GM21825 (cell line): Measurements from ENCODE around the gene MYOZ3.
A peak's percentile ranks its signal among the peaks of the same experiment; 100 is the strongest.

Source experiments
- ATAC-seq: cut with Tn5 transposase; IDR thresholded peaks from one replicate; pipeline ENCODE4 v1.9.1; 2021; ENCODE audit warnings: mild to moderate bottlenecking, moderate library complexity; ENCODE audit not compliant: unreplicated experiment

The MYOZ3 gene, protein sequence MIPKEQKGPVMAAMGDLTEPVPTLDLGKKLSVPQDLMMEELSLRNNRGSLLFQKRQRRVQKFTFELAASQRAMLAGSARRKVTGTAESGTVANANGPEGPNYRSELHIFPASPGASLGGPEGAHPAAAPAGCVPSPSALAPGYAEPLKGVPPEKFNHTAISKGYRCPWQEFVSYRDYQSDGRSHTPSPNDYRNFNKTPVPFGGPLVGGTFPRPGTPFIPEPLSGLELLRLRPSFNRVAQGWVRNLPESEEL

DNA sequence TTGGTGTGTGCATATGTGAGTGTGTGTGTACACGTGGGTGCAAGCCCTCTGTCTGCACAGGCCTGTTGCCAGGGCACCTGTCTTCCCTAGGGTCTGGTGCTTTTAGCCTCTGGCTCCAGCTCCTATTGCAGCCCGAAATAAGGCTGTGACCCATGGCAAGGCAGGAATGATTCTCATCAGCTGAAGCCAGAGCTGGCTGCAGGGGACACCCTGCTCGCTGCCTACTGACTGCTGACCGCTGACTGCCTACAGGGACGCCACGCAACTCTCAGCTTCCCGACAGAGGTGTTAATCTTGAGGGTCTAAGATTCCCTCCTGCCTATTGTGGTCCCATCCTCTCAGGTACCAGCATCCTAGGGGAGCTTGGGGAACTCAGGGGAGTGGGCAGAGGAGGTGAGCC, at the start of gene MYOZ3:
Gene MYOZ3 (plus strand): TSS at position 166 of the 400 bp plus-strand sequence. CDS start 1,691 bp downstream, outside the sequence.
- no peak for ATAC-seq

GRCh38 chr5:150612405-150612804, 48.6 kb upstream of the MYOZ3 start:
- ATAC-seq = no peak

- no peak for ATAC-seq
Measured at GRCh38 chr5:150612905-150613670, 48.0 kb upstream of the MYOZ3 start.

- no peak for ATAC-seq
Measured at GRCh38 chr5:150613991-150614660, 46.9 kb upstream of the MYOZ3 start.

GRCh38 chr5:150614661-150615060, 46.4 kb upstream of the MYOZ3 start:
- ATAC-seq = no peak

DNA sequence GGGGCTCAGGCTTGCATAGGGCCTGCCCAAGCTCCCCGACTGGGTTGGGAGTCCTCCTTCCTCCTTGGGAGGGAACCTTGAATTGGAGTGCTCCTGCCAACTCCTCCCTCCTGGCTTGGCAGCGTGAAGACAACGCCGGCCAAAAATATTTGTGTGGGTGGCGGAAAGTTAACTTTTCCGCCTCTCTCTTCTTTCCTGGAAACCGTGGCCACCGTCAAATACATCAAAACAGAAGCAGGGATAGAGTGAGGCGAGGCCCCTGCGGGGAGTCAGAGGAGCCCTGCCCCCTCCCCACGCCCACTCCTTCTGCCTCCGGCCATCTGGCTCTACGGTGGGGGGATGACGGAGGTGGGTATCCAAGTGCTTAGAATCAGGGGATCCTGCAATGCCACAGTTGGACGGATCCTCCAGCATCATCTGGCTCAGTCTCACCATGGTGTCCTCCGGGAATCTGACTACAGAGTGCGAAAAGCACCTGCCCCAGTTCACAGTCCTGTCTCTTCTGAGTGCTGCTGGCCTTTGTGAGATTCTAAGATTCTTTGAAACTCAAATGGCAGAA, 45.8 kb upstream of the MYOZ3 start:
- no peak for ATAC-seq

DNA sequence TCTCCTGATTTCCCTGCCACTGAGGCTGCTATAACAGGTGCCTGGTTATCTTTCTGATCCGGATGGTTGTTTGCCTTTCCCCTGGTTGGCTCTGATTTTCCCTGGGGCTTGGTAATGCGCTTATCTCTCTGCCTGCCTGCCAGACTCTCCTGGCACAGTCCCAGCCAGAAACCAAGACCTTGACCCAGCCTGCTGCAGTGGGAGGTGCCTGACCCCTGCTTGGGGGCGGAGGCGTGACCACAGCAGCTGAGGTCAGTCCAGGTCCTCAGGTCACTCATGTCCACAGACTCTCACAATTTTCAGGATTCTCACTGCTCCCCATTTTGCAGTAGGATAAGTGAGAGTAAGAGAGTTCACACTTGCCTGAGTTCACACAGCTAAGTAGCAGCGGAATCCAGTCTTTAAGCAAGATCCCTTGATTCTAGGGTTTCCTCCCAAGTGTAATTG, 45.0 kb upstream of the MYOZ3 start:
- ATAC-seq = no peak

DNA sequence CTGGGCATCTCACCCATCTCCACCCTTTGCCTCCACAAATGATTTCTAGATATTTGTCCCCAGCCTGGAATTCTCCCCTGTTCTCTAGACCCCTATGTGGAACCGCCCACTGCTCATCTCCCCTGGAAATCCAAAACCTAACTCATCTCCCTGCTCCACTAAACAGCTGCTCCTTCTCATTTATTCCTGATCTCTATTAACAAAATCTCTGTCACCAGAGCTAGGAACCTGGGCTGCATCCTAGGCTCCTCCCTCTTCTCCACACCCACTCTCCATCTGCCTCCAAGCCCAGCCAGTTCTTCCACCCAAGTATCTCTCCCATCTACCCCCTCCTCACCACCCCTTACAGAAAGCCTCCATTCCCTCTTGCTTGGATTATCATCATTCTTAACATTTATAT, 44.5 kb upstream of the MYOZ3 start:
- ATAC-seq = no peak

DNA sequence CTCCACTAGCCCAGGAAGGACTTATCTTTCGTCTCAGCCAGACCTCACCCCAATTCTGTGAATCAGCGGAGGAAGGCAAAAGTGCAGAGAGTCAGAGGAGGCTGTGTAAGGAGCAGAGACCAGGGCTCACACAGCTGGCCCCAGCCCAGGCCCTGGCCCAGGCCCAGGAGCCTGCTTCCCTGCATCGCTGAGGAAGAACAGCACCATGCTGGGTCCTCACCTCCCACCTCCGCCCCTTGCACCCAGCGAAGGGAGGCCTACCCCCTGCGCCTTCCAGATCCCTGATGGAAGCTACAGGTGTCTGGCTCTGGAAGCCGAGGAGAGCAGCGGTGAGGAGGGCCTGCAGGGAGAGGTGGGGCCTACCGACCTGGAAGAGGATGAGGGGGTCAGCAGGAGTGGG, 42.9 kb upstream of the MYOZ3 start:
- no peak for ATAC-seq

GRCh38 chr5:150618588-150619281, 42.3 kb upstream of the MYOZ3 start:
- no peak for ATAC-seq

DNA sequence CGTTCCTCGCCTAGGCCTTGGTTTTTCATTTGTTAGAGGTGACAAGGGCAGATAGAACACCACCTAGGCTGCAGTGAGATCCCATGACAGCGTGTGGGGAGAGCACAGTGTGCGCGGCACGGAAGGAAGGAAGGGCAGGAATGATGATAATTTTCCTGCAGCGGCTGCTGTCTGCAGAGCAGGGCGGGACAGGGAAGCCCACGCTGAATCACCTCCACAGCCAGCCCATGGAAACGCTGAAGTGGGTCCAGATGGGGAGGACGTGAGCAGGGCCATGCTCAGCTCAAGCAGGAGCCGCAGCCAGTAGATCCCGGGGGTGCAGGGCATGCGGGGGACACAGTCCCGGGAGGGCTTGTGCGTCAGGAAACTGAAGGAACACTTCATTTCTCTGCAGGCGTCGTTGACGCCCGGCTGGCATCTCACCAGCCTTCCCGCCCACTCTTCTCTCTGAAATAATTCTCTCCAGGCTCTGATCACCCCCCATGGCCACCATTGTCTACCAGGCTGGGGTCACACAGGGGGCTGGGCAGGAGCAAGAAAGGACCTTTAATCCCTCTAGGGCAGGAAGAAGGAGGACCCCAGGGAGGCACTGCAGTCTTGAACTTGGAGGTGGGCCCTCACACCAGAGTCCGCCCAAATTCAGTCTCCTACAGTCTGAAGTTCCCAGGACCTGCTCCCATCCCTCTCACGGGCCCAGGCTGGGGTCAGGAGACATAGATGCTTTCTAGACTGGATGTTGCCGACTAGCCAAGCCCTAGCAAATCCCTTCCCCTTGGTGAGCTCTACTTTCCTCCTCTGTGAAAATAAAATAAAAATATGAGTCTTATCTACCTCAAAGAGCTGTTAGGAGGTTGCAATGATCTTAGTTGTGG, 41.5 kb upstream of the MYOZ3 start:
- no peak for ATAC-seq

GRCh38 chr5:150621301-150621700, 39.8 kb upstream of the MYOZ3 start:
- no peak for ATAC-seq

DNA sequence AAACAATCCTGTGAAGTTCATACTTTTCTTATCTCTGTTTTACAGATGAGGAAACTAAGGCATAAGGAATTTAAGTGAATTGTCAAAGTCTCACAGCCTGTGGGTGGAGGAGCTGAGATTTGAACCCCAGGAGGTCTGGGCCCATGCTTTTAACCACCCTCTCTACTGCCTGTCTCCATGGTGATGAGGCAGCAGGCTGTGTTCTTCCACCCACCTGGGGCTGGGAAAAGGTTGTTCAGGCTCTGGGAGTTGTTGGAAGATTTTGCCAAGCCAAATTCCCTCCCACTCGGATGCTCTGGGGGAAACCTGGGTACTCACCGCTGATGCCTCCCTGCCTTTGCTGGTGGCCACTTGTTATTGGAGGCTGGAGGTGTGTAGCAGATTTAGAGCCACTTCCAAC, 38.9 kb upstream of the MYOZ3 start:
- no peak for ATAC-seq

- ATAC-seq = no peak
Measured at GRCh38 chr5:150623152-150623877, 37.7 kb upstream of the MYOZ3 start.

GRCh38 chr5:150623878-150624216, 37.2 kb upstream of the MYOZ3 start:
- no peak for ATAC-seq

- no peak for ATAC-seq
Measured at GRCh38 chr5:150624334-150625163, 36.5 kb upstream of the MYOZ3 start.

DNA sequence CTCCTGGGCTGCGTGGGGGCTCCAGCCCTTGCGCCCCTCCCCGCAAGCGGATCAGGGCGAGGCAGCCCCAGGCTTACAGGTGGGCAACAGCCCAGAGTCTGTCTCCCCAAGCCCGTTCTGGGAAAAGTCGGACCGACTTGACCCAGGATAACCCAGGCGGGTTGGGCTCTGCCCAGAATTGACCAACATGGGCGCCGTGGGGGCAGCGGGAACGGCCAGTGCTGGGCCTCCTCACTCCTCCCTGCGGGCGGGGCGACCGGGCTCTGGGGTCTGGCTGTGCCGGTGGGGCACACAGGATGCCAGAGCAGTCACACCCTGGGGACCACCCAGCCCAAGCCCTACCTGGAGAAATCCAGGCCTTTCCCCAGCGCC, 35.9 kb upstream of the MYOZ3 start:
- no peak for ATAC-seq

- ATAC-seq = peak; percentile 50
Measured at GRCh38 chr5:150625831-150626746, 35.0 kb upstream of the MYOZ3 start.
